NCI-H82 (cell line): ENCODE data around the gene ADCY2.

ENCODE experiments used
- DNase-seq: peaks from one replicate; lab custom pipeline; 2025; lab: John Stamatoyannopoulos, UW

The ADCY2 gene

DNA sequence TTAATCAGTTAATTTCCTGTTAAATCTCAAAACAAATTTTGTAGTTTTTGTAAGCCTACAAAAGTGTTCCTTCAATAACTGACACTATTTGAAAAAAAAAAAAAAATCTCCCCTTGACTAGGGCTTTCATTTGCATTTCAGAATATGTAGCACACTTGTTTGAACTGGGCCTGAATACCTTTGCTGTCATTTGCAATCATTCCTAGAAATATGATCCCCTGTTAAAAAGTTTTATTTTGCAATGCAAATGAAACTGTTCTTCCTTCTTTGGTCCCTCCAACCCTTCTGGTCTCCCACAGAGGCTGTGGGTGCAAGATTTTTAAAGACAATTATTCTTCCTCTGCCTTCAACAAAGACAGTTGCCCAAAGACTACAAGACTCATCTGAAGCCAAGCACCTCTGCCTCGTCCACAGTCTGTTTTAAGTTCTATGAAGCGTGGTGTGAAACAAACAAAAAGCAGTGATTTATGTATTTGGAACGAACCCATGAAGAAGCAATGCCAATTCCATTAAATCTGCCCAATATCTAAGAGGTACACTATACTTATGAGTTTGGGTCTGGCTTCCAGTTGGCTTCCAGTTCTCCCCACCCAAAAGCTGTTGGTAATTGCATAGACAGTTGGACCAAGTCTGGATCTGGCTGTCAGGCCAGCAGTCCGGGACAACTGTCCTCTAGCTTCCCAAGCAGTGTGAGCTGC is 388.9 kb downstream of the ADCY2 start:
- DNase-seq, result no peak

DNA sequence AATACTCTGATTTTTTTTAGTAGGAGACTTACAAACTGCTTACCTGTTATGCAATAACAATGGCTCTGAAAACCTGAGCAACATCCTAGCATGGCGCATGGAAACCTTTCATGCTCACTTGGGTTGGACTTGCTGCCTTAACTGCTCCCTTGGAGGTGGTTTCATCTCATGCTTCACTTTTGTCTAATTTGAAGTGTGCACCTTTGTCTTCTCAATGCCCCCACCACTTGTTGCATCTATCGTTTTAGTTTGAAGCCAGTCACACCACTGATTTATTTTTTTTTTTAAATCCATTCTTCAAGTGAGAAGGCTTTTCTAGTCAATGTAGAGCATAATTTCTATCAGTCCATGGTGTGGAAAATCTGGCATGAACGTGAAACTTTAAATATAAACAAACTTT is 391.8 kb downstream of the ADCY2 start:
- DNase-seq, result no peak

- no peak for DNase-seq
These were observed 393.6 kb downstream of the ADCY2 start for GRCh38 chr5:7789567-7789966.

DNA sequence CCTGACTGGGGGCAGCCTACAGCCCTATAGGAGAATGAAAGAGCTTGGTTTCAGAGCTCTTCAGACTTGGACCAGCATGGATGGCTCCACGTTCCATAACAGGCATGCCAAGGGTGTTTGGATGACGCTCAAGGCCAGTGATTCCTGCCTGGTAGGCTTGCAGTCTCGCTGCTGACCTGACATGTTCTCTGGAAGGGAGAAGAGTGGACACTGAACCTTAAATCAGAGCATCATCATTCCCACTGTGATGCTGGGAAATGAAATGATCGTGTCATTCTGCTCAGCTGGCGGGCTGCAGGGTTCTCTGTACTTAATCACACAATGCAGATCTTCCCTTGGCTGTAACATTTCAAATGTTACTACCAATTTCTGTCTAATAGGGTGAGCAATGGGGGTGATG is 398.0 kb downstream of the ADCY2 start:
- no peak for DNase-seq

GRCh38 chr5:7794311-7794710 is 398.4 kb downstream of the ADCY2 start:
- DNase-seq, result no peak

GRCh38 chr5:7794823-7795222 is 398.9 kb downstream of the ADCY2 start:
- no peak for DNase-seq

DNA sequence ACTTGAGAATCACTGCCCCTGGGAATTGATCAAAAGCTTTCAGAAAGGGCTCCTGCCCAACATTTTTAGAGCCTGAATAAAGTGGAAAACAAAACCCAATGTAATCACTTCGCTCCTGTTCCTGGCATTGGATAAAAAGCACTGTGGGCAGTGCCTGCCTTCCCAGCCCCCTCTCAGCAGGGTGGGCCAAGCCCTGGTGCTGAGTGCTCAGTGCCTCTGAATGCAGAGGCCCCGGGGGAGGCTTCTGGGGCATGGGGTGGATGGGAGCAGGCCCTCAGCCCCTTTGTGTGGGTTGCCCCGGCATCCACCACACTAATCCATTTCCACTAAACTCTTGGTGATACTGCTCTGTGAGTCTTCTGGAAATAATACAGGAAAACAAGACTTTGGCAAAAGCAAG is 399.4 kb downstream of the ADCY2 start:
- DNase-seq, result no peak

- DNase-seq, result peak; percentile 1
These were observed 406.1 kb downstream of the ADCY2 start for GRCh38 chr5:7801891-7802614.

GRCh38 chr5:7802855-7803254 is 406.9 kb downstream of the ADCY2 start:
- DNase-seq, result no peak

DNA sequence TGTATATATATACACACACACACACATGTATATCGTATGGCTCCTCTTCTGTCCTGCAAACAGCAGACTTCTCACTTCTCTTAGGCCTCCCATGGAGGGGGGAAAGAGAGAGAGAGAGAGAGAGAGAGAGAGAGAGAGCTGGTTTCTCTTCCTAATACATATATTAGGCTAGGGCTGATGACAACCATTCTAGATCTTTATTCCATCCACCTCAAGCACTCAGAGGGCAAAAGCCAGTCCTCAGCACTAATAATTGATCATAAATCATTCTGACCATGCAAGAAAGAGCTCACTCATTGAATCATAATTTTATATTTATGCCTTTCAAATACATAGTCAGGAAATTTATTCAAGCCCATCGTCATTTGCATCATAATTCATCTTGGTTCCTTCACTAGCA is 408.0 kb downstream of the ADCY2 start:
- DNase-seq, result no peak

DNA sequence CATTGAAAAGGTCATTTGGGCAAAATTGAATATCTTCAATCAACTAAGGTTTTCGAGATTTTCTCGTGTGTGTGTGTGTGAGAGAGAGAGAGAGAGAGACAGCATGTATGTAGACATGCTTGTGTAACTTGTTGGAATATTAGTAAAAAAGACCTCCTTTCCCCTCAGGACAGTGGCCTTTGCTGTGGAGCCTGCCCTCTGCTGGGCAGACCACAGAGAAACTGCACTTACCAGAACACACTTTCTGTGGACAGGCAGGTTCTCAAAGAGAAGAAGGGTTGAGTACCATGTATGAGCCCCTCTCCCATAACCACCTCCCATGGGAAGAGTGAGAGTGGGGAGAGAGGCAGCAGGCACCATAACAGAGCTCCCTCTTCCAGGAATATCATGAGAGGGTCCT is 409.4 kb downstream of the ADCY2 start:
- DNase-seq, result no peak

- no peak for DNase-seq
These were observed 413.1 kb downstream of the ADCY2 start for GRCh38 chr5:7808998-7809397.

DNA sequence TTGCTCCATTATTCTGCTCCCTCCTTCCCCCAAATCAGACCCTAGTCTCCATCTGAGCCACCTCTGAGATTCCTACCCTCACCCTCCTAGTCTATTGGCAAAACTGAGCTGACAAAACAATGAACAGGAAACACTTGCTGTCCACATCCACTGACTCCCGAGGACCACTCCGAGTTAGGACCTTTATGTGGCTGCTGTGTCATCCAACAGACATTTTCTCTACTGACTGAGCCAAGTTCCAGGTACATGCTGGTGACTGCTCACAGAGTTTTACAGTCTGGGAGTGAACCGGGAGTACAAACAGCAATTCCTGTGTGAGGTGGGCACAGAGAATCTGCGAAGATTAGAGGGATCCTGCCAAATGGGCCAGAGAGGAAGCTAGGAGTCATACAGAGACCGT is 415.8 kb downstream of the ADCY2 start:
- DNase-seq, result no peak

DNA sequence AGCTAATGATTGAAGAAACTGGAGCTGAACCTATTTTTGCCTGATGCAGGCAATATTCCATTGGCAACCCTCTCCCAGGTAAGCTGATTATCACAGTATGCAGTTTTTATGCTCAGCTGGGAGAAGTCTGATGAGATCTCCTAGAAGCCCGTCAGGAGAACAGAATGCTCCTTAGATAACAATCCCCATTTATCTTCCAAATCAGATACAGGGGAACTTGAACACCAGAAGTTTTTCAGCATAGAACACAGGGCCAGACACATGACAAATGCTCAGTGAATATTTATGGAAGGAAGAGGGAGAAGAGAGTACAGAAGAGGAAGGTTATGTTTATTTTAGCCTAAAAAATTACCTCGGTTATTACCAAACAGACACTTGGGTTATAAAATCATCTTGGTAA is 417.1 kb downstream of the ADCY2 start:
- no peak for DNase-seq

- no peak for DNase-seq
These were observed 417.6 kb downstream of the ADCY2 start for GRCh38 chr5:7813576-7813975.

DNA sequence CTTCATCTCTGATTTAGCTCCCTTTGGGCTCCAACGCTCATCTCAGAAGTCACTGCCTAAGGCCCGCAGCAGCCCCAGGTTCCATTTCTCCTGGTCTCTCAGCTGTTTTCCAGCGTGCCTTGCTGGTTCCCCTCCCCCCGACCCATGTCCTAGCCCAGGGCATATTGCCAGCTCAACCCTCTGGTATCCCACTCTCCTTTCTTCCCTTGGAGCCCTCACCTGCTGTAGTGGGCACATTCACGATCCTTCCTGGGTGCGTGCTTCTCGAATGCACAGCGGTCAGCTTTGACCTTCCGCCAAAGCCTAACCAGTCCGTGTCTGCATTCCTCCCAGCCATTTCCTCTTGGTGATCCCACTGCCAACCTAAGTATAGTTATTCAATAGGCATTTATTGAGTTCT is 418.9 kb downstream of the ADCY2 start:
- DNase-seq, result no peak

GRCh38 chr5:7815892-7816534 is 420.1 kb downstream of the ADCY2 start:
- peak; percentile 90 for DNase-seq

GRCh38 chr5:7816535-7816901 is 420.6 kb downstream of the ADCY2 start:
- DNase-seq, result no peak

DNA sequence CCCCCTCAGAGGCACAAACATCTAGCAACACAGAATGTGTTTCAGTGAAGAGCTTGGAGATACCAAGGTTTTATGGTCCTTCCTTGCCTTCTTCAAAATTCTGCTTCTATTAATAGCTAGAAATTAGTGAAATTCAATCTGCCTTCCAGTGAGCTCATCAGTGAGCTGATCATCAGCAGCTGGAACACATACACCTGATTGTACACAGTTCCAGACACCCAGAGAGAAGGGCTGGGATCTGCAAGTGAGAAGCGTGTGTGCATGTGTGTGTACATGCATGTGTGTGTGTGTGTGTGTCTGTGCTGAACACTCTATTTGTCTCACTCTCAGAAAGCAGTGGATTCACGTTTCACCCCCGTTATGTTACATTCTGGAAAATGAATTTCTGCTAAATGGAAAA is 426.5 kb downstream of the ADCY2 start:
- no peak for DNase-seq

GRCh38 chr5:7823594-7823993 is 427.7 kb downstream of the ADCY2 start:
- DNase-seq, result no peak

- DNase-seq, result no peak
These were observed 429.1 kb downstream of the ADCY2 start for GRCh38 chr5:7824995-7825394.

GRCh38 chr5:7825630-7826029 is 429.7 kb downstream of the ADCY2 start:
- no peak for DNase-seq

DNA sequence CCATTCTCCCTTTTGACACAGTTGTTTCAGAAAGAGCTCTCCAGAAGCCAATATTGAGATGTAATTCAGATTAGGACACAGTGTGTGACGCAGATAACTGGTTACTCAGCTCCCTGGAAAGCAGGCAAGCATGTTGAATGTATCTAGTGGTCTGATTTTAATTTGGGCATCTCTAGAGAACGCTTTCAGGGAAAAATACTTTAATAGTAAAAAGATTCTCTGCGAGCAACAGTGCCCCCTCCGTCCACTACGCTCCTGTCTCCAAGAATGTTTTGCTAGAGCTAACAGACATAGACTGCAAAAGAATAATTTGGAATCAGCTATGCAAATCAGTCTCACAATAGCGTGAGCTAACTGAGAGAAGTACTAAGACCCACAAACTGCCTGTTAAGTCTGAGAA is 431.7 kb downstream of the ADCY2 start:
- DNase-seq, result no peak
